ENCODE results near the gene FCAMR.

The FCAMR gene

GRCh38 chr1:206992790-206993189 lies 22.5 kb upstream of the FCAMR start:
- no peak for DNase-seq

- no peak for DNase-seq
These were observed 17.6 kb upstream of the FCAMR start for GRCh38 chr1:206987873-206988272.

DNA sequence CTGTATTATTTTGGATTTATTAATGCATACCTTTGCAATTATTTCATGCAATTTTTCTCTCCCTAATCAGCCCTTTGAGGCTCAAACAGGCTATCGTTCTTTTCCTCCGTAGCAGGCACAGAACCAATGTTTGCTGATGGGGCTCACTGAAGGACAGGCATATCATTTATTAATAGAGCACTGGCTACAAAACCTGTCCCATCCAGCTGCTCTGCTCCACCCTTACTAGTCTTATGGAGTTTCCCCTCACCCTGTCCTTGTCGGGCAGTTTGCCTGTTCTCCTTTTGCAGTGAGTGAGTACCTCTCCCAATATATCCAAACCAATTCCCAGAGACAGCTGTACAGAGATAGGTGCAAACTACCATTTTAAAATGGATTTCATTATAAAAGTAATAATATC lies 16.6 kb upstream of the FCAMR start:
- DNase-seq = no peak

- no peak for DNase-seq
These were observed 16.1 kb upstream of the FCAMR start for GRCh38 chr1:206986402-206986801.

GRCh38 chr1:206985162-206985749 lies 15.0 kb upstream of the FCAMR start:
- DNase-seq = no peak

DNA sequence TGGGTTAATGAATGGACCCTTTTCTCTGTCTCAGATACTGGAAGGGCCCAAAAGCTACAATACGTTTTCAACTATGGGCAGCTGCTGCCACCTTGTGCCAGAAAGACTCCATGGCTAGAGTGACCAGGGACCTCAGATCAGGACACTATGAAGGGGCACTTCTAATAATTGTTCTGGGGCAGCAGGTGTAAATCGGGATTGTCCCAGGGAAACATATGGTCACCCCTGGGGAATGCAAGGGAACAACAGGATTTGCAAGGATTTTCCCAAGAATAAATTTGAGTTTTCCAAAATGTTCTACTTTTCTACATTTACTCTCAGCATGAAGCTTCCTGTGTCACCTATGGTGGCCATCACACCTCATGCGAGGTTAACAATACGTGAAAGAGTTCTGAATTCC lies 12.0 kb upstream of the FCAMR start:
- peak; percentile 75 to 78 for DNase-seq

GRCh38 chr1:206979379-206980043 lies 9.3 kb upstream of the FCAMR start:
- peak; percentile 35 to 46 for DNase-seq

GRCh38 chr1:206978259-206978658 lies 8.0 kb upstream of the FCAMR start:
- no peak for DNase-seq

GRCh38 chr1:206975306-206975705 lies 5.0 kb upstream of the FCAMR start:
- no peak for DNase-seq

DNA sequence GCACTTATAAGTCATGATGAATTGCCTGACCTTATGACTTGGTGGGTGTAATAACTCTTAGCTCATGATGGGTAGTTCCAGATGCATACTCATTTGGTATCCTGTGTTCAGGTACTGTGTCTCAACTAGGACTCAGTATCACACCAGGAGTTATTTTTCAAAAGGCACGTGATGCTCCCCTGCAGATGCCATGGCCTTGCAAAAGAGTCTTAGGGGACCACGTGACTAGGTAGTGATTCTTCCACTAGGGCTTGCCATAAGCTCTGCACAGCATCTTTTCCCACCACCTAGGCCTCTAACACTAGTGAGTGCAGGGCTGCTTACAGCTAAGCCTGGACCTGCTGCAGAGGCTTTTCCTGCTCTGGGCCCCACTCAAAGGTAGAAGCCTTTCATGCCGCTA lies 3.9 kb upstream of the FCAMR start:
- DNase-seq = no peak

DNA sequence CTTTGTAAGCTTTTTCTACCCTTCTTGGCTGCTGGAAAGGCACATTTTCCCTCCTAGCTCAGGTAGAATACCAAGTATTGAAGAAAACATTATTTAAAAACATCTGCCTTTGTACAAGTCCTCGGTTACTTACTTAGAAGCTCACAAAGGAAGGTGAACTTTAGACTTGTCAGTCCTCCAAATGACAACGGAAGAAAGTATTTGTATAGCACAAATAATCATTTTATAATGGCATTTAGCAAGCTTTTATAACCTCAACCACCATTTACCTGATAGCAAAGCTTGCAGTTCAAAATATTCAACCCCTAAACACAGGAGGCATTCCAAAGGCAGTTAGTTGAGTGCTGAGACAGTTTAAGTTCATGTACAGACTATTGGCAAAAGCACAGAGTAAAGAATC lies 2.5 kb upstream of the FCAMR start:
- DNase-seq = no peak

GRCh38 chr1:206971029-206971655 lies 882 bp upstream of the FCAMR start:
- DNase-seq = peak; percentile 61 to 78

DNA sequence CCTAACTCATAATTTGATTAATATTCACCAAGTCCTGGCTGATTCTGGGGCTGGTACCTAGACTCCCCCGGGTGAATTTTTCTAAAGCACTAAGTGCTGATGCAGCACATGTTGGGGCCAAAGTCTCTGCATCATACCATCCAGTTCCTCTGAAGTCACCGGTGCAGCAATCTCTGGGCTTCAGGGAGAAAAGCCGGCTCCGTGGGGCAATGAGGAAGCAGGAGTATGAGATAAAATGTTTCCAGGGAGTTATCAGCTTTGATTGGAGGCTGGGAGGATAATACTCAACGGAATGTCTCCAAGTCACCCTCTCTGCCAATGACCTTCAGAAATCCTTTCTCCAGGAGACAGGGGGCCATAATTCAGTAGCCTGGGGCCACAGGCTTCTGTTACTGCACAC lies 1.2 kb downstream of the FCAMR start:
- DNase-seq = peak; percentile 26 to 67

GRCh38 chr1:206967096-206967849 lies 3.0 kb downstream of the FCAMR start:
- peak; percentile 80 to 85 for DNase-seq

DNA sequence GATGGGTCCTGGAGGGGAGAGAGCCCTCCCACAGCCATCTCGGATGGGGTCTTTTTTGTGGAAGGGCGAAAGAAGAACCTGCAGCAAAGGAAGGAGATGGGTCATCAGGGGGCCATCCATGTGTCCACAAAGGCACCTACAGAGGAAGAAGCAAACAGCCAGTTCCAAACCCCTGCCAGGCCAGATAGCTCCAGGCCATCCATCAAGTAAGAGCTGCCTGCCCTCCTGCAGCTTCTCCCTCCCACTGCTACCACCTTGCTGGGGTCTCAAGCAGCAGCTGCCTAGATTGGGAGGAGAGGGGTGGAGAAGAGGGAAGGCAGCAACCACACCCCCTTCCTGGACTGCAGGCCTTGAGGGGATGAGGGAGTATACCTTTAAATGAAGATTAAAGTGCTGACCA lies 4.5 kb downstream of the FCAMR start:
- DNase-seq = no peak

DNA sequence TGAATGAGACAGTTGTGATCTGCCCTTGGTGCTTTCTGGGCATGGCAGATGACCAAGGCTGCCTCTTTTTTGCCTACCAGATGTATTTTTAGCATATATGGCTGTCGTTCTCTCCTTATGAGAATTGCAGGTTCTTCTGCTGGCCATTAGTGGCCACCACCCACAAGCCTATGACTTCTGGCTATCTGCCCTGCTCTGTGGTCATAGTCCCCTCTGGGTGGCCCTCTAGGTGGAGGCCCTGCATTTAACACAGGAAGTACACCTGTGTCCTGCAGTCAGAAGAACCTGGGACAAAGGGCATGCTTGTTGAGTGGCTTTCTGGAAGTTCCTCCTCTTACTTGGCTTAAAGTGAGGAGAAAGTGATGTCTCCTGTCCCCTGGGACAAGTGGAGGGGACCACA lies 6.5 kb downstream of the FCAMR start:
- no peak for DNase-seq

DNA sequence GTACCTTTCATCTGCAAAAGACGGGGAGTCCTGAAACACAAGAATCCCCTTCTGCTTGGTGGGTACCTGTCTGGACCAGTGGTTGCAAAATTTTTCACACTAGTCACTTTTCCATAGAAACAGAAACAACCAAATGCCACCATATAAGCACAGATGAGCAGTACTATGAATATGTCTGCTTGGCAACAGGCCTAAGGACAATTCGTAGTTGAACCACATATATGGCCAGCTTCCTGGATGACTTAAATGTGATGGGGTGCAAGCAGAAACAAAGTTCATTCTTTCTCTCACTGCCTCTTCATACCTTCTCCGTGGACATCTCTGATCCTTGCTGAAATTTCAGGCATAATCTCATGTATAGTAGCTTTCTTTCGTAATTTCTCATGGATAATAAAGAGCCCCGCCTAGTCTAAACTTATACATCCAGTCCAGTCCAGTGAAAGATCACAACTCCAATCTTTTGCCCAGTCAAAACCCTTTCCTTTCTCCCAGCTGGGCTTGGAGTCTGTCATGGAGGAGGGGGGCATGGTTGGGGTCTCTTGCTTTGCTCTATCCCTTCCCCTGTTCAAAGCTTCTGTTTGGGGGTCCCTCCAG lies 7.0 kb downstream of the FCAMR start:
- no peak for DNase-seq

GRCh38 chr1:206962272-206962671 lies 8.0 kb downstream of the FCAMR start:
- peak; percentile 48 to 63 for DNase-seq

DNA sequence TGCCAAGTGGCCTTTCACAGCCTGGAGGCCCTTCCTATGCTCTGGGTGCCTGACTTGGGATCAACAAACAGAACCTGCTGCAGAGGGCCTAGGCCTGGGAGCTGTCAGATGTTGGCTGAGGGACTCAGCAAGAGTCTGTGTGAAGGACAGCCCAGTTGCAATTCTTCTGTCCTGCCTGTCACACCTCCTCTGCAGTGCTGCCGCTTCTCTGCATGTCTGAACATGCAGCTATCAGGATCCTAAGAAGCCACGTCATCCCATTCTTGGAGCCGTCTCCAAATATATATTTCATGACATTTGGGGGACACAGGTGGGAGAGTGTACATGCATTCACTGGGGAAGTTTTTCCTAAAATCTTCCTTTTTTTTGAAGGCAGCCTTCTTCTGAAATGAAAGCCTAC lies 8.6 kb downstream of the FCAMR start:
- no peak for DNase-seq

GRCh38 chr1:206960676-206961386 lies 9.4 kb downstream of the FCAMR start:
- no peak for DNase-seq

DNA sequence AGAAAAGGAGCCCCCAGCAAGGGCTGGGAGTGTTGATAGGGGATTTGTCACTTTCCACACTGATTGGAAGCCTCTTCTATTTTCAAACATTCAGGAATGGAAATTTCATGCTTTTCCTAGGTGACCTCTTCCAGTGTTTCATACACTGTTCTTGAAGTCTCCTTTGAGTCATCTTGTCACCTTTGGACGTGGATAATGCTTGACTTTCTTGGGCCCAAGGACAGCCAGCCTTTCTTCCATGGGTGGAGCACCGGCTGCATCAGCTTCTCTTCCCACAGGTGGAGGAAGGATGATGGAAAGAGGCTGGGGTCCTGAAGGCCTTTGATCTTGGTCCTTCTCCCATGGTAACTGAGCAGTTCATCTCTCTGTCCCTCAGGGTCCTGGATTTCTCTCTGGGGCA lies 12.1 kb downstream of the FCAMR start:
- no peak for DNase-seq

DNA sequence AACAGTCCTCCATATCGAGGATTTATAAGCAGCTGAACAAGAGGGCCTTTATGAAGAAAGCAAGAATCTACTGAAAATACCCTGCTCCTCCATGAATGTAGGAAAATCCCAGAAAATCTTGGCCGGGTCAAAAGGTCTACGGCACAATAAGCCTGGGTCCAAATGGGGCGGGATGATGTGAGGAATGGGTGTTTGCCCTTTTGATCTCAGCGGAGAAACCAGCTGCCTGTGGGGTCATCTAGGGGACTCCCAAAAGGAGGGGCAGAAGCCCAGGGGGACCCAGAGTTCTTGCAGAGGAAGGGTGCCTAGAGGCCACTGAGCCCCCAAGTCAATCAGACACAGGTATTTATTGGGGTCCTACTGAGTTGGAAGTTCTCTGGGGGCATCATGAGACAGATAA lies 12.6 kb downstream of the FCAMR start:
- no peak for DNase-seq

All from inflammatory macrophage (primary cell).